ENCODE data around the gene NPEPPS.

The NPEPPS gene

GRCh38 chr17:47634870-47635269 lies 104.0 kb downstream of the NPEPPS start:
- no peak for DNase-seq

GRCh38 chr17:47635734-47636133 lies 104.8 kb downstream of the NPEPPS start:
- DNase-seq: no peak

GRCh38 chr17:47636273-47637030 lies 105.5 kb downstream of the NPEPPS start:
- no peak for DNase-seq

- DNase-seq: no peak
Observed at GRCh38 chr17:47638903-47639302, 108.0 kb downstream of the NPEPPS start.

GRCh38 chr17:47640076-47640475 lies 109.2 kb downstream of the NPEPPS start:
- DNase-seq: no peak

- no peak for DNase-seq
Observed at GRCh38 chr17:47641202-47641601, 110.3 kb downstream of the NPEPPS start.

GRCh38 chr17:47643116-47643515 lies 112.2 kb downstream of the NPEPPS start:
- DNase-seq: no peak

GRCh38 chr17:47644324-47644723 lies 113.4 kb downstream of the NPEPPS start:
- DNase-seq: no peak

- peak; percentile 95 for DNase-seq
Observed at GRCh38 chr17:47649153-47649971, 118.5 kb downstream of the NPEPPS start, which contains the start of gene KPNB1. KPNB1 (plus strand) TSS chr17:47649919; CDS start chr17:47650245, 326 bp downstream.

- DNase-seq: no peak
Observed at GRCh38 chr17:47649972-47650524, 119.1 kb downstream of the NPEPPS start.

- peak; percentile 88 for DNase-seq
Observed at GRCh38 chr17:47650525-47651522, 119.9 kb downstream of the NPEPPS start.

GRCh38 chr17:47651704-47652103 lies 120.8 kb downstream of the NPEPPS start:
- no peak for DNase-seq

- no peak for DNase-seq
Observed at GRCh38 chr17:47652570-47652969, 121.7 kb downstream of the NPEPPS start.

GRCh38 chr17:47653442-47653841 lies 122.5 kb downstream of the NPEPPS start:
- DNase-seq: no peak

GRCh38 chr17:47654991-47655390 lies 124.1 kb downstream of the NPEPPS start:
- DNase-seq: no peak

- no peak for DNase-seq
Observed at GRCh38 chr17:47660064-47660492, 129.2 kb downstream of the NPEPPS start.

GRCh38 chr17:47663912-47664623 lies 133.2 kb downstream of the NPEPPS start:
- peak; percentile 59 for DNase-seq

GRCh38 chr17:47664624-47664941 lies 133.7 kb downstream of the NPEPPS start:
- no peak for DNase-seq

- no peak for DNase-seq
Observed at GRCh38 chr17:47665655-47666054, 134.7 kb downstream of the NPEPPS start.

GRCh38 chr17:47669081-47669480 lies 138.2 kb downstream of the NPEPPS start:
- no peak for DNase-seq

- no peak for DNase-seq
Observed at GRCh38 chr17:47670064-47670463, 139.2 kb downstream of the NPEPPS start.
